ENCODE results near the gene CCDC33. TPM values are rescaled to one million over a fixed set of nuclear protein-coding genes. Genes with fewer than 3 reads are reported as not detected.

CCDC33 gene
- total RNA-seq, 1 experiment from 2014 or later: not detected

DNA sequence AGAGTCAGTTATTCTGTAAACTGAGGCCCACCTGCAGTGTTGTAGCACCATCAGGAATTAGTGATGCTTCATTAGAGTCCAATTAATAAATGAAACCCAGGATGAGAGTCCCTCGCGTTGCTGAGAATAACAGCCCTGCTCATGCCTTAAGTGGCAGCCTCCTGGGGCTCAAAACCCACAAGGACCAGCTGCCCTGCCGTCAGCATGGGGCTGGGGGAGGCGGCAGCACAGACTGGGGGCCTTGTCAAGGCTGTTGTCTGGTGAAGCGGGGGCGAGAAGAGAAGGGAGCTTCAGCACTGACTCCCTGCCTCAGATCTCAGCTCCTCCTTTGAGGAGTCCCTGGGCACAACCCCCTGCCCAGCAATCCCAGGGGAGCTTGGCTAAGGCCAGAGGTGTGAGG is 21.0 kb downstream of the CCDC33 start:
- Mint-ChIP-seq H3K27ac (ENCODE audit: unreplicated experiment) (no peak overlapping the region), H3K36me3 (ENCODE audit: insufficient read depth, unreplicated experiment) (no peaks in the 10 kb centered on the region), H3K4me1 (ENCODE audit: low read depth, unreplicated experiment) (no peaks in the 10 kb centered on the region), H3K4me3 (ENCODE audit: unreplicated experiment) (no peak overlapping the region), H3K27me3 (ENCODE audit: insufficient read depth, unreplicated experiment) (peaks cover 18% of the 10 kb centered on the region), H3K9me3 (ENCODE audit: unreplicated experiment) (no peaks in the 10 kb centered on the region)
- intact Hi-C loops (cut with micrococcal nuclease; ENCODE audit: unreplicated experiment): no loop called here
- Histone ChIP-seq H3K9me3 (no peaks in the 10 kb centered on the region), H3K36me3 (ENCODE audit: control insufficient read depth, insufficient read depth, low read length) (no peaks in the 10 kb centered on the region), H3K4me3 (ENCODE audit: low read depth, low read length) (no peak overlapping the region), H3K27me3 (replicated peaks; ENCODE audit: control insufficient read depth, insufficient read depth, low read length) (peaks cover 2% of the 10 kb centered on the region; the same call in 1 of the 2 replicates), H3K4me1 (no peaks in the 10 kb centered on the region)
- POLR2A ChIA-PET: no interaction called here
- BruUV-seq (replicated peaks): no TSS peak
- DNase-seq: no peak
- TF ChIP-seq, protein P1, sequence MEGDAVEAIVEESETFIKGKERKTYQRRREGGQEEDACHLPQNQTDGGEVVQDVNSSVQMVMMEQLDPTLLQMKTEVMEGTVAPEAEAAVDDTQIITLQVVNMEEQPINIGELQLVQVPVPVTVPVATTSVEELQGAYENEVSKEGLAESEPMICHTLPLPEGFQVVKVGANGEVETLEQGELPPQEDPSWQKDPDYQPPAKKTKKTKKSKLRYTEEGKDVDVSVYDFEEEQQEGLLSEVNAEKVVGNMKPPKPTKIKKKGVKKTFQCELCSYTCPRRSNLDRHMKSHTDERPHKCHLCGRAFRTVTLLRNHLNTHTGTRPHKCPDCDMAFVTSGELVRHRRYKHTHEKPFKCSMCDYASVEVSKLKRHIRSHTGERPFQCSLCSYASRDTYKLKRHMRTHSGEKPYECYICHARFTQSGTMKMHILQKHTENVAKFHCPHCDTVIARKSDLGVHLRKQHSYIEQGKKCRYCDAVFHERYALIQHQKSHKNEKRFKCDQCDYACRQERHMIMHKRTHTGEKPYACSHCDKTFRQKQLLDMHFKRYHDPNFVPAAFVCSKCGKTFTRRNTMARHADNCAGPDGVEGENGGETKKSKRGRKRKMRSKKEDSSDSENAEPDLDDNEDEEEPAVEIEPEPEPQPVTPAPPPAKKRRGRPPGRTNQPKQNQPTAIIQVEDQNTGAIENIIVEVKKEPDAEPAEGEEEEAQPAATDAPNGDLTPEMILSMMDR (IDR thresholded peaks at IDR 0.05; ENCODE audit: insufficient read depth in 1 of 2, low read depth in 1 of 2, low read length in 1 of 2, severe bottlenecking in 1 of 2, unreplicated experiment in 1 of 2): no peak
- CTCF ChIA-PET: no interaction called here

DNA sequence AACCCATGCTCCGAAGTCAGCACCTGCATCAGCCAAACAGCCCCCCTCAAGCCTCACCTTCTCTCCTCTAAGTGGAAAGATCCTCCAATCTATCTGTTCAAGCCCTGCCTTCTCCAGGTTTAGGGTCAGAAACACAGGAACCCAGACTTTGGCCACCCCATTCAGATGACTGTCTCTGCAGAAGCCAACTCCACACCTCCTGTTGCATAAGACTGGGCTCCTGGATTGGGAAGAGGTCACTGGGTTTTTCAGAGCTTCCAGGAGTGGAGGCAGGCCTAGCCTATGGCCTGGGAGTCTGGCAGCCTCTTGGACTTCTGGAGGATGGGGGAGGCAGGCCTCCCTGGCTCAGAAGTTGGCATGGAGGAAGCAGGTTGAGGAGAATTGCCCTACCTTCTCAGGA is 21.5 kb downstream of the CCDC33 start:
- BruUV-seq (replicated peaks): no TSS peak
- ChIA-PET CTCF (interaction anchor here (0.6 kb wide), 1 partner anchor 14 kb away, joined by 3 read pairs; no protein-coding TSS in a partner anchor), POLR2A (no interaction called here)
- DNase-seq: no peak
- intact Hi-C loops (cut with micrococcal nuclease; ENCODE audit: unreplicated experiment): no loop called here
- H3K9me3 ChIP-seq: no peaks in the 10 kb centered on the region
- no peak overlapping the region for H3K4me3 ChIP-seq (ENCODE audit: low read depth, low read length)
- Mint-ChIP-seq H3K36me3 (ENCODE audit: insufficient read depth, unreplicated experiment) (no peaks in the 10 kb centered on the region), H3K4me1 (ENCODE audit: low read depth, unreplicated experiment) (no peaks in the 10 kb centered on the region), H3K27me3 (ENCODE audit: insufficient read depth, unreplicated experiment) (peaks cover 18% of the 10 kb centered on the region), H3K27ac (ENCODE audit: unreplicated experiment) (no peak overlapping the region), H3K4me3 (ENCODE audit: unreplicated experiment) (no peak overlapping the region), H3K9me3 (ENCODE audit: unreplicated experiment) (no peaks in the 10 kb centered on the region)
- TF ChIP-seq, protein P1 (IDR thresholded peaks at IDR 0.05; ENCODE audit: insufficient read depth in 1 of 2, low read depth in 1 of 2, low read length in 1 of 2, severe bottlenecking in 1 of 2, unreplicated experiment in 1 of 2): no peak
- H3K36me3 ChIP-seq (ENCODE audit: control insufficient read depth, insufficient read depth, low read length): no peaks in the 10 kb centered on the region
- peaks cover 2% of the 10 kb centered on the region; the same call in 1 of the 2 replicates for H3K27me3 ChIP-seq (replicated peaks; ENCODE audit: control insufficient read depth, insufficient read depth, low read length)
- no peaks in the 10 kb centered on the region for H3K4me1 ChIP-seq

DNA sequence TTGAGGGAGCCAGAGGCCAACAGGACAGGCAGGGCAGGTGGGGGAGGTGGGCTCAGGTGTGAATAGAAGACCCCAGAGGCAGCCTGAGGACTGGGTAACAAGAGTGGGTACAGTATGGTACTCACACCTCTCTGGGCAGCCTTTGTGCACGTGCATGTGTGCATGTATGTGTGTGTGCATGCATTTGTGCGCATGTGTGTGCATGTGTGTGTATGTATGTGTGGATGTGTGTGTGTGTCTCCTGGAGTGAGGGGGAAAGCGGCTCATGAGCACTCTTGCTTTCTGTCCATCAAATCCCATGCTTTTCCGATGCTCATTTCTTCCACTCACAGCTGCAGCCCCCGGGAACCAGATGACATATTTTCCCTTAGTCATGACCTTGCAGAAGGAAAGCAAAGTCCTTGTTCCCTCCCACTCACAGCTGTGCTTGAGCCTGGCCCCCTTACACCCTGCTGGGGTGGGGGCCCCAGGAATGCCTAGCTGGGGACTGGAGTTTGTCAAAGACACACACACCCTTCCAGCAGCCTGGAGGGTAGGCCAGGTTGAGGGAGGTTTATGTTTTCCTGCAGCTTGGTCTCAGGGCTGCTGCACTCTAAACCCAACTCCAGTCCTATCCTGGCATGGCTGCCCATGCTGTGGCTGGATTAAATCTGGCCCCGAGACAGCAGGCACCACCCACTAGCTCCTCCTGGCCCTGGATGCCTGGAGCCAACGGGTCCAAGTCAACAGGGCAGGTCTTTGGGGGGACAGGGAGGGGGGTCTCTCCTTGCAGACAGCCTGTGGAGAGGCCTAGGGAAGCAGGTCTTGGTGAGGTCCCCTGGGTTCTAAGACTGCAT is 22.5 kb downstream of the CCDC33 start:
- POLR2A ChIA-PET: no interaction called here
- no peak overlapping the region for H3K4me3 Mint-ChIP-seq (ENCODE audit: unreplicated experiment)
- TF ChIP-seq, protein P1 (IDR thresholded peaks at IDR 0.05; ENCODE audit: insufficient read depth in 1 of 2, low read depth in 1 of 2, low read length in 1 of 2, severe bottlenecking in 1 of 2, unreplicated experiment in 1 of 2): no peak
- no peaks in the 10 kb centered on the region for H3K9me3 ChIP-seq
- H3K36me3 Mint-ChIP-seq (ENCODE audit: insufficient read depth, unreplicated experiment): no peaks in the 10 kb centered on the region
- H3K27me3 Mint-ChIP-seq (ENCODE audit: insufficient read depth, unreplicated experiment): peaks cover 24% of the 10 kb centered on the region
- no peak for DNase-seq
- peaks cover 2% of the 10 kb centered on the region; the same call in 1 of the 2 replicates for H3K27me3 ChIP-seq (replicated peaks; ENCODE audit: control insufficient read depth, insufficient read depth, low read length)
- H3K9me3 Mint-ChIP-seq (ENCODE audit: unreplicated experiment): no peaks in the 10 kb centered on the region
- no peaks in the 10 kb centered on the region for H3K36me3 ChIP-seq (ENCODE audit: control insufficient read depth, insufficient read depth, low read length)
- no TSS peak for BruUV-seq (replicated peaks)
- H3K4me1 ChIP-seq: no peaks in the 10 kb centered on the region
- H3K4me3 ChIP-seq (ENCODE audit: low read depth, low read length): no peak overlapping the region
- no peaks in the 10 kb centered on the region for H3K4me1 Mint-ChIP-seq (ENCODE audit: low read depth, unreplicated experiment)
- no peak overlapping the region for H3K27ac Mint-ChIP-seq (ENCODE audit: unreplicated experiment)
- intact Hi-C loops (cut with micrococcal nuclease; ENCODE audit: unreplicated experiment): no loop called here
- CTCF ChIA-PET: interaction anchor here (0.5 to 0.6 kb wide), 2 partner anchors 15 to 53 kb away, joined by 3 read pairs; no protein-coding TSS in a partner anchor
